AML-193 (cell line): ENCODE measurements around the gene LYG1.
"Not testable (repeated sequence)": the region's sequence is repeated elsewhere in the genome, so short reads cannot be mapped to it uniquely, and the experiment has no call there.

Source experiments
- DNase-seq, 2 experiments: peaks; one replicate each; lab custom pipeline; 2025; lab: John Stamatoyannopoulos, UW

LYG1 gene

GRCh38 chr2:99301097-99301496, at the start of gene LYG1:
LYG1 (minus strand) TSS chr2:99301197; CDS start chr2:99295670, 5,527 bp downstream.
- DNase-seq, result not testable (repeated sequence)

- no peak for DNase-seq
Measured at GRCh38 chr2:99350194-99350593, 49.2 kb upstream of the LYG1 start.

DNA sequence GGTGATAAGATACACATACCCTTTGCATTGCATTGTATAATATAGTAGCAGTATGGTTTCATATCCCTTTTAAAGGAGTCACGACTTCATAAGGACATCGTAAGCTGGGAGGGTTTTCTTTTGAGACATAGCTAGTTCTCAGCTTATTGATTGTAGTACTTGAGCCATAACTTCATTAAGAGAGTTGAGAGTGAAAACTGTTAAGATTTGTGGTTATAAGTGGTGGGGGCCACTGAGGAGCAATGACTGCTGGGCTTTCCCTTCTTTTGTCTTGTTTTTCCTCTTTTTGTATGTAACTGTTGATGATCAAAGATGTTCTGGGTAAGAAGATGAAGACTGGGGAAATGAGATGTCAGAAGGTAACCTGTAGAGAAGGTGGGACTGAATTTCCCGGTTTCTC, 47.2 kb upstream of the LYG1 start:
- no peak for DNase-seq

- no peak for DNase-seq
Measured at GRCh38 chr2:99346218-99346617, 45.2 kb upstream of the LYG1 start.

GRCh38 chr2:99345446-99345845, 44.4 kb upstream of the LYG1 start:
- DNase-seq, result not testable (repeated sequence)

GRCh38 chr2:99342536-99342935, 41.5 kb upstream of the LYG1 start:
- no peak for DNase-seq

DNA sequence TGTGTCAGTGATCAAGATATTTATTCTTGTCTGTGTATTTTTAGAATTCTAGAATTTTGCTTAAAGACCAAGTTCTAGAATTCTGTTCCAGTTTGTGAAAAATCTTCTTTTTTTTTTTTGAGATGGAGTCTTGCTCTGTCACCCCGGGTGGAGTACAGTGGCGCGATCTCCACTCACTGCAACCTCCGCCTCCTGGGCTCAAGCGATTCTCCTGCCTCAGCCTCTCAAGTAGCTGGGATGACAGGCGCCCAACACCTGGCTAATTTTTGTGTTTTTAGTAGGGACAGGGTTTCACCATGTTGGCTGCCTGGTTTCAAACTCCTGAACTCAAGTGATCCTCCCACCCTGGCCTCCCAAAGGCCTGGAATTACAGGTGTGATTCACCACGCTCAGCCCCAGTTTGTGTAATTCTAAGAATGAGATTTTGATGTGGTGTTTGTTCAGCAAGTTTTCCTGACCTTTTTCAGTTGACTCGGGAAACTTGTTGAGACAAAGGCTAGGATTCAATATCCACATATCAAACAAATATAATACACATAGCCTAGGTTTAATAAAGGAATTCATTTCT, 39.8 kb upstream of the LYG1 start:
- DNase-seq, result no peak

DNA sequence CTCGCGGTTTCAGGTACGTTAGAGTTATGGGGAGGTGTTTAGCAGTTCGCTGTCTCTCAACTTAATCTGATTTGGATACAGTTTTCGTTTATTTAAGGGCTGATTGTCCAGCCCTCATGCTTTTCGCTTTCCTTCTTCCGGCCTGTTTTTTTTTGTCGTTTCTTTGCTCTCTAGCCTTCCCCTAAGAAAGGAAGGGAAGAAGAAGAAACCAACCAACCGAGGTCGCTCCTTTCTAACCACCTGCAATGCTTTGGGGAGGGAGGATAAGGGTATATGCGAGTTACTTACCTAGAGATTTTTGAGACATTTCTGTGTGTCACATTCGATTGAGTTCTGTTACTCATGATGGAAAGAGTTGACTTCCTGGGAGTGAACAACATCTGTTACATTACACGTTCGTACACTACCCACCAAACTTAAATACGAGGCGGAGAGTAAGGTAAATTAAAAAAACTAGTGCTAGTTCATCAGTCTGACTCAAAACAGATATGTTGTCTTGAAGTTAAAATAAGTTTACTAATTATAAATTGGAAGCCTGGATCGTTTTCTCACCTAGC, 37.1 kb upstream of the LYG1 start:
- peak; percentile 18 to 33 for DNase-seq

DNA sequence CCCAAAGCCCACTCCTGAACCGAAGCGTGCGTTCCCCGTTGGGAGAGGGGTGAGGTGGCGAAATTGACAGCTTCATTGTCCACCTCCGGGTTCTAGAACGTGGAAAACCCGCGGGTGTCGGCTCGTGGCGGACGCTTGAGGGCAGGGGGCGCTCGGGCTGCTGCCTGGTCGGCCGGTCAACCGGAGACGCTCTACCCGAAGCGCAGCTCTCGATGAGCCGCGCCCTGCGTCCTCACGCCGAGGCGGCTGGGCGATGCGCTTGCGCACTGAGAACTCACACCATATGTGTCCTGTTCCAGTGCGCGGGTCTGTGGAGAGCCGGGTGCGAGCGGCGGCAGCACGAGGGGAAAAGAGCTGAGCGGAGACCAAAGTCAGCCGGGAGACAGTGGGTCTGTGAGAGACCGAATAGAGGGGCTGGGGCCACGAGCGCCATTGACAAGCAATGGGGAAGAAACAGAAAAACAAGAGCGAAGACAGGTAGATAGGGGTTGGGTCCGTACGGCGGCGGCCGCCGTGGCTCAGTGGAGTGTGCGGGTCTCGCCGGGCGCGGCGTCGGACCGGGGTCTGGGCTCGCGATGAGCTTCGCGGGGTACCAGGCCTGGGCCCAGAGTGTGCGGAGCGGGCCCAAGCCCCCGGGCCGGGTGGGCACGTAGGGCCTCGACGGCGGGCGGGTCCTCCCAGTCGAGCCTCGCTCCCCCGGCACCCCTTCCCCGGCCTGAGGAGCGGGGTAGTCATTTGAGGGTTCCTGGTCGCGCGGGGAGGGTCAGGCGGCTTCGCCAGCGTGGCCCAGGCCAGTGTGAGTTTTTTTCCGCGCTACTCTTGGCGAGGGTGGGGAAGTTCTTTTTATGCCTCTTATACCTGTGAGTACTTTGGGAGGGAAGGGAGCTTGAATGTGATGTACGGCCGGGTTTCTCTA, 36.4 kb upstream of the LYG1 start, which contains the start of gene EIF5B:
Gene EIF5B (plus strand): TSS at position 277 of the 916 bp plus-strand sequence. CDS start 166 bp downstream, at position 443.
- DNase-seq, result peak; percentile 82 to 86

- DNase-seq, result no peak
Measured at GRCh38 chr2:99336804-99337112, 35.8 kb upstream of the LYG1 start.

- peak; percentile 98 to 99 for DNase-seq
Measured at GRCh38 chr2:99335911-99336803, 35.2 kb upstream of the LYG1 start, which contains the start of gene TXNDC9. TXNDC9 (minus strand) TSS chr2:99336333; CDS start chr2:99333210, 3,123 bp downstream.

DNA sequence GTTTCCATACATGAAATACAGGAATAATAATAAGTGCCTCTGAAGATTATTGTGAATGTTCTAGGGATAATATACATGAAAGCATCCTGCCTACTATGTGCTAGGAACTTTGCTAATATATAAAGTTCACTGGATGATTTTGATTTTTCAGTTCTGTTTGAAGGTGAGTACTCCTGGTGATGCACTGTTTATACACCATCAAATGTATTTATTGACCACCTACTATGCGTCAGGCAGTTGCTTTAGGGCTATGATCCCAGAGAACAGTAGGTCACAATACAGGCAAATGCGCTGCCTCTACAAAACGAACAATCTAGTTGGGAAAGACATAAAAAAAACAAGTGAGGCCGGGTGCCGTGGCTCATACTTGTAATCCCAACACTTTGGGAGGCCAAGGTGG, 24.4 kb upstream of the LYG1 start:
- no peak for DNase-seq

DNA sequence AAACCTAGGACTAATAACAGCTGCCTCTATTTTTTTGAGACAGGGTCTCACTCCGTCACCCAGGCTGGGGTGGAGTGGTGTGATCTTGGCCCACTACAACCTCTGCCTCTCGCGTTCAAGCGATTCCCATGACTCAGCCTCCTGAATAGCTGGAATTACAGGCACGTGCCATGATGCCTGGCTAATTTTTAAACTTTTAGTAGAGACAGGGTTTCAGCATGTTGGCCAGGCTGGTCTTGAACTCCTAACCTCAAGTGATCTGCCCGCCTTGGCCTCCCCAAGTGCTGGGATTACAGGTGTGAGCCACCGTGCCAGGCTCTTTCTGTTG, 16.8 kb upstream of the LYG1 start:
- DNase-seq, result not testable (repeated sequence)

DNA sequence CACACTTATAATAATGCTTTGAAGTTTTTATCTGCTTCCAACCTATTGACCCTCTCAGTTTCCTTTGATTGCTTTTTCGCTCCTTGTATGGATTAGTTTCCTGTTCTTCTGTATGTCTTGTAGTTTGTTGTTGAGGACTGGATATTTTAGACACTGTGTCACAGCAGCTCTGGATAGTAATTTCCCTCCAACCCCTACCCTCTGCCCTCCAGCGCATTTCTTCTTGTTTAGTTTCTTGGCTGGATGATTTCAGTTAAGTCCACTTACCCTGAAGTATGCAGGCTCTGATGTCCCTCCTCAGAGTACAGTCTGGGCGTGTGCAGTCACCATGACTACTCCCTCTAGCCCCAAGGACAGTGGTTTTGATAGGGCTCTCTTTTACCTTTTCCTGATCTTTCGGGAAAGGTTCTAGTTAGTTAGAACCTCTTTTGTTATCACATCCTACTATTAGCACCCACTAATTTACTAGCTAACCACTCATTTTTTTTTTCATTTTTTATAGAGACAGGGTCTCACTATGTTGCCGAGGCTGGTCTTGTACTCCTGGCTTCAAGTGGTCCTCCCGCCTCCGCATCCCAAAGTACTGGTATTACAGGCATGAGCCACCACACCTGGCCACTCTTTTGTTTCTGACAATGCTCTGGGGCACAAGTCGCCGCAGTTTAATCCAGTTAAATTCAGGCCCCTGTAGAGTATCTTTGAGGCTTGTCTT, 16.3 kb upstream of the LYG1 start:
- DNase-seq, result no peak

DNA sequence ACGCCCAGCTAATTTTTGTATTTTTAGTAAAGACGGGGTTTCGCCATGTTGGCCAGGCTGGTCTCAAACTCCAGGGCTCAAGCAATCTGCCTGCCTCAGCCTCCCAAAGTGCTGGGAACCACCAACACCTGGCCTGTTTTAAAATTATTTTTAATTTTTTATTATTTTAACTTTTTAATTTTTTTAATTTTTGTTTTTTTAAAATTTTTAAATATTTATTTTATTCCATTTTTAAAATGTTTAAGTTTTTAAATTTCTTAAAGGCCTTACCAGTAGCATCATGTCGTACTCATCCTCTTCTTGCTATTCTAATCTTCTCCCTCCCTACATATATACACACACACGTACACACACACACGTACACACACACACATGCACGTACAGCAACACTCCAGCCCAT, 1.4 kb downstream of the LYG1 start:
- DNase-seq, result no peak

DNA sequence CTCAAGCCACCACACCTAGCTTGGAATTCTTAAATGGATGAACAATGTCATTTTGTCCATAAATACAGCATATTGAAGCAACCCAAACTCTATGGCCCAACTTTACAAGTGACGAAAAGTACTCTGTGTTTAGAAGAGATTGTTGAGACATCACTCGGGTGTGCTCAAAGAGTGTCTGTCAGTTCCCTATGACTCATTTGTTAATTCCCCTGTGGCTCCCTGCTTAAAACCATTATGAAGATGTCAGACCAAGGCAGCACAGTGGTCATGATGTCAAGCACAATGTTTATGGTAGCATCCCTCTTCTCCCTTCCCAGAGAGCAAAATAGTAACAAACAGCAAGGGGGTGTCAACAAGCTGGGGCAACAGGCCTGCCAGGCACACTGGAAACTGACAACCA, 3.0 kb downstream of the LYG1 start:
- no peak for DNase-seq

DNA sequence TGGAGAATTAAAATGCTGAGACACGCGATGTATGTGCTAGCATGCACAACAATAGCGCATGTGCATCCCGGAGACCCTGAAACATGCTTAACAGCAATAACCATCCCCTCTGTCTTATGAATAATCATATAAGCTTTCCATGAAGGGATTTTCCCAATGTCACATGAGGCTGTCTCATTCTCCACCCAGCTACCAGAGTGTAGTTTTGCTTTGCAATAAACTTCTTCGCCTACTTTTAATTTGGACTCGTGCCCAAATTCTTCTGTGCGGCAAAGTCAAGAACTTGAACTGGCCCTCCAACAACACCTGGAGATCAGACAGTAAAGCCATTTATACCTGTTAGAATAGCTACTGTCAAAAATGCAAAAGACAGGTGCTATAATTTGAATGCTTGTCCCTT, 15.5 kb downstream of the LYG1 start:
- no peak for DNase-seq

DNA sequence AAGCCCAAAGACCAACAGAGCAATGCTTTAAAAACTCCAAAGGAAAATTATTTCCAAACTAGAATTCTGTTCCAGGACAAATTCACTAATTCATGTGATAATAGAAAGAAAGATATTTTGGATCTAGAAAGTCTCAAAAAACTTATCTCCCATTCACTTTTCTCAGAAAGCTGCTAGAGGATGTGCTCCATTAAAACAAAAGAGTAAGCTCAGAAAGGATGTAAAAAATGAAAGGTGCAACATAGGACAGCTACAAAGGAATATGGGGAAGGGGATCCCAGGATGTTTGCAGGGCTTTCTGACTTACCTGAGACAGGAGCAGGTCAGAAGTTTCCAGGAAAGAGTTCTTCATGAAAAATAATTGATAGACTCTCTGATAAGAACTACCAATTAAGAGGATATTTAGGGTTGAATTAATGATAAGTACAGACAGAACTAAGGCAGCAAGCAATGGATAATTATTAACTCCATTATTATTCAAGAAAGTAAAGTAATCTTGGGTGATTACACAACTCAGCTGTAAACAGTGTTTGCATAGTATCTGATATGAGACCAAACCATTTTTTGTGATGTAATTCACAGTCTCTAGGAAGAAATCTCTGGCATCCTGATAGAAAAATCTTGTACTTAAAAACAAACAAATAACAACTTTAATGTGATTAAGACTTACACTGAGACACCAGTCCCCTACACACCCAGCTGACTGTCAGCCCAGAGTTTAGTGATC, 20.9 kb downstream of the LYG1 start:
- no peak for DNase-seq

DNA sequence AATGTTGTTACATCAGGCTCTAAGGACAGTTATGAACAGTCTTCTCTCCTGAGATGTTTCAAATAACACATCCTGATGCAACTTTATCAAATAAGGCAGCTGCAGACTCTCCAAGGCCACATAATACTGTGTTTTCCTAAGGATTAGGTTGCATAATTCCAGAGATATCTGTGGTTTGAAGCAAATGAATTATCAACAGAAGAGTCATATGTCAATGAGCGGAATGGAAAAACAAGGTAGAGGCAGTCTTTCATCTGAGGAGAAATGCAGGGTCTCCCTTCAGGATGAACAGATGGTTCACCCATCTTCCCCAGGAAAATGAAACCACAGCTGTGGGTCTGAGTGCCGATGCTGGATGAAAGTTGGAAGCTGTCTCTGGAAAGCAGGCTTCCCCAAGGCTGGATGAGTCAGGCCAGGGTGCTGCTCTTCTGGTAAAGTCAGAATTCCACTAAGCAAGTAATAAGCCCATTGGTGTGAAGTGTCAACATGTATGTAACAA, 22.2 kb downstream of the LYG1 start:
- DNase-seq, result no peak

DNA sequence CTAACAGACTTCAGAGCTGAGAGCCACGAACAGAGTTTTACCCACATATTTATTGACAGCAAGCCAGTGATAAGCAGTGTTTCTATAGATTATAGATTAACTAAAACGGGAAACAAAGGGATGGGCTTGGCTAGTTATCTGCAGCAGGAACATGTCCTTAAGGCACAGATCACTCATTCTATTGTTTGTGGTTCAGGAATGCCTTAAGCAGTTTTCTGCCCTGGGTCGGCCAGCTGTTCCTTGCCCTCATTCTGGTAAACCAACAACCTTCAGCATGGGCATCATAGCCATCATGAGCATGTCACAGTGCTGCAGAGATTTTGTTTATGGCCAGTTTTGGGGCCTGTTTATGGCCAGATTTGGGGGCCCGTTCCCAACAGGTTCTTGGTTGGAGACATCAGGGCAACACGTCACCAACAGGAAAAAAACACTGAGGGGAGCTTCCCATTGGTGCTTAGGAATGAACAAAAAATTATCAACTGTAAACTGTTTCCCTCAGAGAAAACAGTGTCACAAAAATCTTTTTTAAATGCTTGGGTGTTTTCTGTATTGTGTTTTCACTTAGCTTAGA, 22.7 kb downstream of the LYG1 start:
- not testable (repeated sequence) for DNase-seq
